ENCODE data around the gene SLC2A11. TPM values are rescaled to one million over a fixed set of nuclear protein-coding genes. Genes with fewer than 3 reads are reported as not detected.
"Not testable (repeated sequence)": the region's sequence is repeated elsewhere in the genome, so short reads cannot be mapped to it uniquely, and the experiment has no call there.

The SLC2A11 gene
- total RNA-seq, 2 donors from 2014 or later = 9.8 to 11.9 TPM

GRCh38 chr22:23903328-23903971 lies 45.8 kb downstream of the SLC2A11 start:
- Mint-ChIP-seq H3K27me3 (peaks cover 39% of the 10 kb centered on the region), H3K4me3 (no peak overlapping the region), H3K27ac (no peak overlapping the region), H3K36me3 (ENCODE audit: low read depth) (peaks cover 4% of the 10 kb centered on the region), H3K4me1 (peaks cover 2% of the 10 kb centered on the region)
- no peaks in the 10 kb centered on the region for H3K9me3 ChIP-seq (ENCODE audit: control insufficient read depth, low read length, poor library complexity, severe bottlenecking)
- ATAC-seq (no peak), DNase-seq (no peak)

GRCh38 chr22:23904573-23905254 lies 47.0 kb downstream of the SLC2A11 start:
- ATAC-seq (no peak), DNase-seq (no peak)
- H3K36me3 Mint-ChIP-seq (ENCODE audit: low read depth) = peaks cover 4% of the 10 kb centered on the region
- peaks cover 2% of the 10 kb centered on the region for H3K4me1 Mint-ChIP-seq
- no peak overlapping the region for H3K4me3 Mint-ChIP-seq
- no peaks in the 10 kb centered on the region for H3K9me3 ChIP-seq (ENCODE audit: control insufficient read depth, low read length, poor library complexity, severe bottlenecking)
- peak overlapping the region; percentile 53 for H3K27ac Mint-ChIP-seq
- peaks cover 43% of the 10 kb centered on the region for H3K27me3 Mint-ChIP-seq

- H3K36me3 Mint-ChIP-seq (ENCODE audit: low read depth) = peaks cover 4% of the 10 kb centered on the region
- peaks cover 43% of the 10 kb centered on the region for H3K27me3 Mint-ChIP-seq
- no peak overlapping the region for H3K4me3 Mint-ChIP-seq
- H3K9me3 ChIP-seq (ENCODE audit: control insufficient read depth, low read length, poor library complexity, severe bottlenecking) = no peaks in the 10 kb centered on the region
- H3K27ac Mint-ChIP-seq = no peak overlapping the region
- H3K4me1 Mint-ChIP-seq = peaks cover 5% of the 10 kb centered on the region
- DNase-seq (no peak), ATAC-seq (no peak)
Measured at GRCh38 chr22:23906641-23907040, 49.0 kb downstream of the SLC2A11 start.

- H3K4me1 Mint-ChIP-seq; H3K9me3 ChIP-seq (ENCODE audit: control insufficient read depth, low read length, poor library complexity, severe bottlenecking); ATAC-seq; H3K4me3 Mint-ChIP-seq; H3K27ac Mint-ChIP-seq; H3K36me3 Mint-ChIP-seq (ENCODE audit: low read depth); DNase-seq: not testable (repeated sequence)
- peaks cover 43% of the 10 kb centered on the region for H3K27me3 Mint-ChIP-seq
Measured at GRCh38 chr22:23907423-23907822, 49.7 kb downstream of the SLC2A11 start.

GRCh38 chr22:23908587-23909205 lies 51.0 kb downstream of the SLC2A11 start:
- H3K4me1 Mint-ChIP-seq = peaks cover 12% of the 10 kb centered on the region
- peaks cover 4% of the 10 kb centered on the region for H3K36me3 Mint-ChIP-seq (ENCODE audit: low read depth)
- no peak for DNase-seq
- H3K27me3 Mint-ChIP-seq = peaks cover 43% of the 10 kb centered on the region
- H3K27ac Mint-ChIP-seq = no peak overlapping the region
- ATAC-seq = no peak
- H3K9me3 ChIP-seq (ENCODE audit: control insufficient read depth, low read length, poor library complexity, severe bottlenecking) = no peaks in the 10 kb centered on the region
- no peak overlapping the region for H3K4me3 Mint-ChIP-seq

GRCh38 chr22:23909296-23909898 lies 51.7 kb downstream of the SLC2A11 start:
- ATAC-seq (no peak), DNase-seq (no peak)
- no peaks in the 10 kb centered on the region for H3K9me3 ChIP-seq (ENCODE audit: control insufficient read depth, low read length, poor library complexity, severe bottlenecking)
- H3K4me1 Mint-ChIP-seq = peaks cover 13% of the 10 kb centered on the region
- H3K4me3 Mint-ChIP-seq = no peak overlapping the region
- peaks cover 4% of the 10 kb centered on the region for H3K36me3 Mint-ChIP-seq (ENCODE audit: low read depth)
- no peak overlapping the region for H3K27ac Mint-ChIP-seq
- H3K27me3 Mint-ChIP-seq = peaks cover 36% of the 10 kb centered on the region

GRCh38 chr22:23910496-23911190 lies 53.0 kb downstream of the SLC2A11 start:
- H3K36me3 Mint-ChIP-seq (ENCODE audit: low read depth) = no peaks in the 10 kb centered on the region
- peaks cover 11% of the 10 kb centered on the region for H3K4me1 Mint-ChIP-seq
- H3K4me3 Mint-ChIP-seq = no peak overlapping the region
- H3K27ac Mint-ChIP-seq = no peak overlapping the region
- peaks cover 27% of the 10 kb centered on the region for H3K27me3 Mint-ChIP-seq
- ATAC-seq (no peak), DNase-seq (no peak)
- H3K9me3 ChIP-seq (ENCODE audit: control insufficient read depth, low read length, poor library complexity, severe bottlenecking) = no peaks in the 10 kb centered on the region

GRCh38 chr22:23911318-23911980 lies 53.8 kb downstream of the SLC2A11 start:
- ATAC-seq (no peak), DNase-seq (no peak)
- no peaks in the 10 kb centered on the region for H3K9me3 ChIP-seq (ENCODE audit: control insufficient read depth, low read length, poor library complexity, severe bottlenecking)
- no peaks in the 10 kb centered on the region for H3K36me3 Mint-ChIP-seq (ENCODE audit: low read depth)
- no peak overlapping the region for H3K27ac Mint-ChIP-seq
- H3K4me3 Mint-ChIP-seq = peak overlapping the region; percentile 36
- H3K4me1 Mint-ChIP-seq = peaks cover 11% of the 10 kb centered on the region
- peaks cover 20% of the 10 kb centered on the region for H3K27me3 Mint-ChIP-seq

GRCh38 chr22:23912293-23912903 lies 54.7 kb downstream of the SLC2A11 start:
- peaks cover 11% of the 10 kb centered on the region for H3K4me1 Mint-ChIP-seq
- no peak overlapping the region for H3K4me3 Mint-ChIP-seq
- H3K9me3 ChIP-seq (ENCODE audit: control insufficient read depth, low read length, poor library complexity, severe bottlenecking) = no peaks in the 10 kb centered on the region
- peaks cover 10% of the 10 kb centered on the region for H3K27me3 Mint-ChIP-seq
- DNase-seq (no peak), ATAC-seq (no peak)
- no peak overlapping the region for H3K27ac Mint-ChIP-seq
- H3K36me3 Mint-ChIP-seq (ENCODE audit: low read depth) = no peaks in the 10 kb centered on the region

- no peaks in the 10 kb centered on the region for H3K9me3 ChIP-seq (ENCODE audit: control insufficient read depth, low read length, poor library complexity, severe bottlenecking)
- Mint-ChIP-seq H3K27ac (peak overlapping the region; percentile 95), H3K27me3 (peaks cover 5% of the 10 kb centered on the region), H3K4me3 (peak overlapping the region; percentile 97), H3K4me1 (peaks cover 11% of the 10 kb centered on the region), H3K36me3 (ENCODE audit: low read depth) (no peaks in the 10 kb centered on the region)
- DNase-seq = no peak
- no peak for ATAC-seq
Measured at GRCh38 chr22:23913306-23913660, 55.6 kb downstream of the SLC2A11 start.

- peak overlapping the region; percentile 95 for H3K27ac Mint-ChIP-seq
- no peaks in the 10 kb centered on the region for H3K27me3 Mint-ChIP-seq
- ATAC-seq = peak; percentile 100
- H3K4me1 Mint-ChIP-seq = peaks cover 11% of the 10 kb centered on the region
- no peaks in the 10 kb centered on the region for H3K9me3 ChIP-seq (ENCODE audit: control insufficient read depth, low read length, poor library complexity, severe bottlenecking)
- peak overlapping the region; percentile 97 for H3K4me3 Mint-ChIP-seq
- H3K36me3 Mint-ChIP-seq (ENCODE audit: low read depth) = no peaks in the 10 kb centered on the region
- peak; percentile 97 to 98 (median 98) for DNase-seq
Measured at GRCh38 chr22:23913661-23914353, 56.1 kb downstream of the SLC2A11 start.

GRCh38 chr22:23915290-23915689 lies 57.6 kb downstream of the SLC2A11 start:
- ATAC-seq (no peak), DNase-seq (no peak)
- no peaks in the 10 kb centered on the region for H3K36me3 Mint-ChIP-seq (ENCODE audit: low read depth)
- peaks cover 8% of the 10 kb centered on the region for H3K4me1 Mint-ChIP-seq
- no peak overlapping the region for H3K27ac Mint-ChIP-seq
- no peaks in the 10 kb centered on the region for H3K9me3 ChIP-seq (ENCODE audit: control insufficient read depth, low read length, poor library complexity, severe bottlenecking)
- H3K4me3 Mint-ChIP-seq = no peak overlapping the region
- H3K27me3 Mint-ChIP-seq = no peaks in the 10 kb centered on the region
